NCI-H1436 (cell line): ENCODE results near the gene CNIH4.
"Not testable (repeated sequence)": the region's sequence is repeated elsewhere in the genome, so short reads cannot be mapped to it uniquely, and the experiment has no call there.

ENCODE experiments used
- DNase-seq: peaks from one replicate; lab custom pipeline; 2025; lab: John Stamatoyannopoulos, UW

Gene CNIH4

DNA sequence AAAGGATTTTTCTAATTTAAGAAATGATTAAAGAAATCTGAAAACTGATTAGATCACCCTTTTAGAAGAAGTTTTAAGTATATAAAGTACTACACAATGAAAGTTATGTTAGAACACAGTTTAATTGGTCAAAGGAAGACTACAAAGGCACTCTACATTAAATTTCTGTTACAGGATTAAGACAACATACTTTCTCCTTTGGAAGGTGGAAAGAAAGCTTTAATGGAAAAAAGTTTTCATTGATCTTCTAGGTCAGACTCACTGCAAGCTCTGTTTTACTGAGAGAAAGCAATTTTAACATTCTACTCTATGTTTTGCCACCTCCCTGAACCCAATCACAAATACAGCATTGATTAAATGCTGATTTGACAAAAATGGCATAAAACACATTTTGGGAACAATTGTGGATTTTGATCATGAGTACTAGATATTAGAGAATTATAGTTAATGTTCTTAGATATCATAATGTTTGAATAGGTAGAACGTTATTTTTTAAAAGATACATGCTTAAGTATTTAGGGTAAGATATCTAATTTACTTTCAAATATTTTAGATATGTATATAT is 45.9 kb downstream of the CNIH4 start:
- no peak for DNase-seq

DNA sequence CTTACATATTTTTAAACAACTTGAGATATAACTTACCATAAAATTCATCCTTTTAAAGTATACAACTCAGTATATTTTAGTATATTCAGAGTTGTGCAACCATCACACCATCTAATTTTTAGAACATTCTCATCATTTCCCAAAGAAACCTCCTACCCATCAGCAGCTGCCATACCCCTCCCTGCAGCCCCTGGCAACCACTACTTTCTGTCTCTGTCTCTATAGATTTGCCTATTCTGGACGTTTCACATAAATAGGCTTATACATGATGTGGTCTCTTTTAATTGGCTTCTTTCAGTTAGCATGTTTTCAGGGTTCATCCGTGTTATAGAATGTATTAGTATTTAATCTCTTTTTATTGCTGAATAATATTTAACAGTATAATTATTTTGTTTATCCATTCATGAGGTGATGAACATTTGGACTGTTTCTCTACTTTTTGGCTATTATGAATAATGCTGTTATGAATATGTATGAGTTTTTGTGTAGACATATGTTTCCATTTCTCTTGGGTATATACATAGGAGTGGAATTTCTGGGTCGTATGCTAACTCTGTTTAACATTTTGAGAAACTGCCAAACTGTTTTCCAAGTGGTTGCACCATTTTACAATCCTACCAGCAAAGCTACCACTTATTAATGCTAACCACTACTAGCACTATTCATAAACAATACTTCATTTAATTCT is 48.4 kb downstream of the CNIH4 start:
- DNase-seq: no peak

DNA sequence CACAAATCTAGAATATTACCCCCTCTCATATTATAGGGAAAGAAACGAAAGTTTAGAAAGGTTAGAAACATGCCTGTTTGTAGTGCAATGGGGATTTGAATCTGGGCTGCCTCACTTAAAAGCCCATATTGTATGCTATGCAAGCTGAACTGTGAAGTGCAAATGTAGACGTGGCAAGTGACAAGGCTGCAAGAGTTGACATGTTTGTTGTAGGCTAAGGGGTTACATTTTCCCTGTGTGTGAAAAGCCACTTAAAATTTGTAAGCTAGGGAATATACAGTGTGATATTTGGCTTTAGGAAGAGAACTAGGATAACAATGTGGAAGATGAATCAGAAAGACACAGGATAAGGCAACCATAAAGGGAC is 48.9 kb downstream of the CNIH4 start:
- DNase-seq: no peak

- no peak for DNase-seq
Observed at GRCh38 chr1:224406216-224406615, 49.5 kb downstream of the CNIH4 start.

GRCh38 chr1:224407571-224408293 is 51.1 kb downstream of the CNIH4 start:
- DNase-seq: no peak

DNA sequence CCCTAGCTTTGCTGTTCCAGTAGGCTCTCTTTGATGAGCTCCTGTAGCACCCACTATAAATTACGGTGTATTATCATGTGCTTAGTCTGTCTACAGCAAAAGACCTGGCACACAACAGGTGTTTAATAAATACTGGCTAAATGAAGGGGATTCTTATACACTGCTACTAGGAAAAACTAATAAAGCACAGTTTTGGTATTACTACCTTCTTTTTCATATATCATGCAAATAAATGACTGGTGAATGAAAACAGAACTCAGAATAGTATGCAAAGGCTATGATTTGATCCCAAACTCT is 51.6 kb downstream of the CNIH4 start:
- no peak for DNase-seq

DNA sequence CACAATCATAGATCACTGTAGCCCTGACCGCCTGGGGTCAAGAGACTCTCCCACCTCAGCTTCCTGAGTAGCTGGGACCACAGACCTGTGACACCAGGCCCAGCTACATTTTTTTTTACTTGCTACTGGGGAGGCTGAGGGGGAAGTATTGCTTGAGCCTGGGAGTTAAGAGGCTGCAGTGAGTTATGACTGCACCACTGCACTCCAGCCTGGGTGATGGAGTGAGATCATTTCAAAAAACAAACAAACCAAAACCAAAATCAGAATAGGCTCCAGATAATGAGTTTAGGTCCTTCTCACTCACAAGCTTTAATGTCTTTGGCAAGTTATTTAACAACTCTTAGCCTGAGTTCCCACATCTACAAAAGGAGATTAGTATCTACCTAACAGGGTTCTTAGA is 55.1 kb downstream of the CNIH4 start:
- no peak for DNase-seq

- no peak for DNase-seq
Observed at GRCh38 chr1:224420106-224420505, 63.4 kb downstream of the CNIH4 start.

DNA sequence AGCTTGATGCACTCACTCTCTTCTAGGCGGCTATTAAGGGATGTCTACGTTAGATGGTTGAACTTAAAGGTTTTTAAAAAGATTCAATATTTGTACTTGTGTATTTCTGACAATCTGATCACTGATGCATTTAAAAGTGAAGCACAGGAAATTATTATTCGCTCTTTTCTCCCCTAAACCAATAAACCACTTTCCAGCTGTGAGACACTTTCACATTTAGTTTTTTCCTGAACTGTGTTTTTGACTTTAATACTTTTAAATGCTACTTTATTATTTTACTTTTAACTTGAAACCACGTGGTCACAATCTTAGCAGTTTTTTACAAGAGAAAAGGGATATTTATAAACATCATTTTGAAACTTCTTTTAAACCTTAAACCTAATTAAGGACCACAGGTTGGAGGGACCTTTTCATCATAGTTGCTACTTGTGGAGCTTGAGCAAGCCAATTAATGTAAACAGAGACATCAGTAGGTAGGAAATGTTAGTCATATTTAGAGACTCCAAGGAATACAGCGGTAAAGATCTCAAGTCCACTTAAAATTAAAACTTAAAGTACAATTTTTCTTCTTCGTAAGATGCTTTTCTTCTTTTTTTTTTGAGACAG is 68.7 kb downstream of the CNIH4 start:
- no peak for DNase-seq

GRCh38 chr1:224426869-224427268 is 70.2 kb downstream of the CNIH4 start:
- not testable (repeated sequence) for DNase-seq

DNA sequence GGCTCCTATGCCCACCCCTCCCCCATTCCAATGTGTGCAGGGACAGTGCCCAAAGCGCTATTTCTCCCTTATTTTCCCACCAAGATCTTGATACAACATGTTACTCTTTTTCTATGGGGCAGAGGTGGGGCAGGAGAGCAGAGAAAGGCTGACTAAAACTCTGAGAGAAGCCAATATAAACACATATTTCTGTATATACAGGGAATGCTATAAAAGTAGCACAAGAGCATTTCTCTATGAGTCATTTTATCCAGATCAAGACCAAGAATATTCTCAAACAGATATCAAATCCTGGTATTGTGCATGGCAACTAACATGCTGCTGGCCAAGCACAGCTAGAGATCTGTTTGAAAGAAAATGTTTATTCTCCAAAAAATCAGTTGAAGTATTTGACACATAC is 70.7 kb downstream of the CNIH4 start:
- DNase-seq: no peak

DNA sequence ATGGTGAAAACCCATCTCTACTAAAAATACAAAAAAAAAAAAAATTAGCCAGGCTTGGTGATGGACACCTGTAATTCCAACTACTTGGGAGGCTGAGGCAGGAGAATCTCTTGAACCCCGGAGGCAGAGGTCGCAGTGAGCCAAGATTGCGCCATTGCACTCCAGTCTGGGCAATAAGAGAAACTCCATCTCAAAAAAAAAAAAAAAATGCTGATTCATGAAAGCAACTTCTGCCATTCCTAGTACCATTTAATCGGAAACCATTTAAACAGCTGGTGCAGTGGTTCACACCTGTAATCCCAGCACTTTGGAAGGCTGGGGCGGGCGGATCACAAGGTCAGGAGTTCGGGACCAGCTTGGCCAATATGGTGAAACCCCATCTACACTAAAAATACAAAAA is 72.0 kb downstream of the CNIH4 start:
- not testable (repeated sequence) for DNase-seq
